ENCODE measurements around the gene BCL2L13. TPM values are rescaled to one million over a fixed set of nuclear protein-coding genes. Genes with fewer than 3 reads are reported as not detected.

The BCL2L13 gene
- total RNA-seq, 4 donors from 2014 or later: 15.3 to 35.3 (median 30.1) TPM

DNA sequence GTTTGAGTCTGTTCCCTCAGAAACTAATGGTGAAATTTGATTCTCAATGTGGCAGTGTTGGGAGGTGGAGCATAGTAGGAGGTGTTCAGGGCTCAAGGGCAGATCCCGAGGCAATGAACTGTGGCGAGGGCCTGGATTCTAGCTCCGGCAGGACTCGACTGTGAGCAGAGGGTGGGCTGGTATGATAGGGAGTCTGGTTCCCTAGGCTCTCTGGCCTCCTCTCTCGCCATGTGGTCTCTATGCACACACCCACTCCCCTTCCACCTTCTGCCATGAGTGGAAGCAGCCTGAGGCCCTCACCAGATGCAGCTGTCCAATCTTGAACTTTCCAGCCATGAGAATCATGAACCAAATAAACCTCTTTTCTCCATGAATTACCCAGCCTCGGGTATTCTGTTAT lies 42.3 kb upstream of the BCL2L13 start:
- Histone ChIP-seq H3K27me3 (no peaks in the 10 kb centered on the region), H3K9me3 (no peaks in the 10 kb centered on the region), H3K36me3 (no peaks in the 10 kb centered on the region), H3K4me3 (no peak overlapping the region), H3K27ac (no peak overlapping the region), H3K4me1 (peaks cover 0 to 4% of the 10 kb centered on the region in 2 donors)
- intact Hi-C loops (cut with DNase I; ENCODE audit: low total_unique reads): no loop called here
- DNase-seq: no peak
- no peak for TF ChIP-seq POLR2A (IDR thresholded peaks at IDR 0.05)
- TF ChIP-seq, protein P1, sequence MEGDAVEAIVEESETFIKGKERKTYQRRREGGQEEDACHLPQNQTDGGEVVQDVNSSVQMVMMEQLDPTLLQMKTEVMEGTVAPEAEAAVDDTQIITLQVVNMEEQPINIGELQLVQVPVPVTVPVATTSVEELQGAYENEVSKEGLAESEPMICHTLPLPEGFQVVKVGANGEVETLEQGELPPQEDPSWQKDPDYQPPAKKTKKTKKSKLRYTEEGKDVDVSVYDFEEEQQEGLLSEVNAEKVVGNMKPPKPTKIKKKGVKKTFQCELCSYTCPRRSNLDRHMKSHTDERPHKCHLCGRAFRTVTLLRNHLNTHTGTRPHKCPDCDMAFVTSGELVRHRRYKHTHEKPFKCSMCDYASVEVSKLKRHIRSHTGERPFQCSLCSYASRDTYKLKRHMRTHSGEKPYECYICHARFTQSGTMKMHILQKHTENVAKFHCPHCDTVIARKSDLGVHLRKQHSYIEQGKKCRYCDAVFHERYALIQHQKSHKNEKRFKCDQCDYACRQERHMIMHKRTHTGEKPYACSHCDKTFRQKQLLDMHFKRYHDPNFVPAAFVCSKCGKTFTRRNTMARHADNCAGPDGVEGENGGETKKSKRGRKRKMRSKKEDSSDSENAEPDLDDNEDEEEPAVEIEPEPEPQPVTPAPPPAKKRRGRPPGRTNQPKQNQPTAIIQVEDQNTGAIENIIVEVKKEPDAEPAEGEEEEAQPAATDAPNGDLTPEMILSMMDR (IDR thresholded peaks at IDR 0.05): no peak

DNA sequence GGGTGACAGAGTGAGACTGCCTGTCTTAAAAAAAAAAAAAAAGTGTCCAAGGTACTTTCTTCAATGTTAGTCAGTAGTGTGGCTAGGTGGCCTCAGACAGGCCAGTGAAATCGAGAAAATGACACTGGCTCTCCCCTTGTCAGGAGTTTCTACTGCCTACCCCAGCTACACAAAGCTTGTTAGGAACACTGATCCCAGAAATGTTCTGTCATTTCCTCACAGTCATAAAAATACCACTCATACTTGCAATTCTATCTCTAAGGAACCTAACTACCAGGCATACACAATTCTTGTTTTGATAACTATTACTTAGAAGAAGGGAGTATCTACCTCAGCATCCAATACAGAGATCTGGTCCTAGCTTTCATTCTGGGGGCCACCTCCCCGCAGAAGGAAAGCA lies 41.3 kb upstream of the BCL2L13 start:
- no peaks in the 10 kb centered on the region for H3K36me3 ChIP-seq
- no peaks in the 10 kb centered on the region for H3K27me3 ChIP-seq
- intact Hi-C loops (cut with DNase I; ENCODE audit: low total_unique reads): no loop called here
- no peak overlapping the region for H3K27ac ChIP-seq
- H3K9me3 ChIP-seq: no peaks in the 10 kb centered on the region
- TF ChIP-seq, protein P1 (IDR thresholded peaks at IDR 0.05): no peak
- no peak for TF ChIP-seq POLR2A (IDR thresholded peaks at IDR 0.05)
- no peak overlapping the region for H3K4me3 ChIP-seq
- no peak for DNase-seq
- H3K4me1 ChIP-seq: peaks cover 0 to 5% of the 10 kb centered on the region in 2 donors

DNA sequence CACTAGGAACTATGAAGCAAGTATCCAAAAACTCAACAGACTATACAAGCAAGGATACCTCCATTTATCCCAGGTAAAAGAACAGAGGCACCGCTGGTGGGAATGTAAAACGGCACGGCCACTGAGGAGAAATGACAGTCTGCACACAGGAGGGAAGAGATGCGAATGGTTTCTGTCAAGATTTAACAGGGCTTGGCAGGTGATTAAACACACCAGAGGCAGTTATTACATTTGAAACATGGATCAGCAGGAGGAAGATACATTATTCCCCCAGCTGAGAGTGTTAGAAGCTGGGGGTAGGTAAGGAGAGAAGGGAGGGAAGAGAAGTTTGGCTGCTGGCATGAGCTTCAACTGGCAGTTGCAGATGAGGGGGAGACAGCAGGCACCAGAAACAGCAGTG lies 40.2 kb upstream of the BCL2L13 start:
- TF ChIP-seq, protein P1 (IDR thresholded peaks at IDR 0.05): no peak
- no peak for TF ChIP-seq POLR2A (IDR thresholded peaks at IDR 0.05)
- DNase-seq: no peak
- Histone ChIP-seq H3K36me3 (no peaks in the 10 kb centered on the region), H3K9me3 (no peaks in the 10 kb centered on the region), H3K4me1 (peaks cover 0 to 5% of the 10 kb centered on the region in 2 donors), H3K4me3 (no peak overlapping the region), H3K27me3 (no peaks in the 10 kb centered on the region), H3K27ac (no peak overlapping the region)
- intact Hi-C loops (cut with DNase I; ENCODE audit: low total_unique reads): no loop called here

DNA sequence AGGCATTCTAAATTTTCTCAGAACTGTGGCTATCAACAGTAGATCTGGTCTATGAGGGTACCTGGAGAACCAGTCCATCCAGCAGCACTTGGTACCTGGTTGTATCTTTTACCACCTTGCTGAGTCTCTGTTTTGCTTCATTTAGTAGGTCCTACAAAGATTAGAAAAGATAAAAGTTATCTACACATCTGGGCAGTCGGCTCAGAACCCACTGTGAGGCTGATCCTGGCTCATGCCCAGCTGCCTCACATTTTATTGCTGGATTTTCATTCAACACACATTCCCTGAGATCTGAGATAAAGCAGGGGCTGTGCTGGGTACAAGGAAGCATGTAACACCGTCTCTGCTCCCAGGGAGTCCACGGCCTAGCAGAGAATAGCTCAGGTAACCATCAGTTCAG lies 37.5 kb upstream of the BCL2L13 start:
- TF ChIP-seq, protein P1 (IDR thresholded peaks at IDR 0.05): no peak
- TF ChIP-seq POLR2A (IDR thresholded peaks at IDR 0.05): no peak
- Histone ChIP-seq H3K4me3 (no peak overlapping the region), H3K9me3 (no peaks in the 10 kb centered on the region), H3K36me3 (no peaks in the 10 kb centered on the region), H3K27ac (no peak overlapping the region), H3K27me3 (no peaks in the 10 kb centered on the region), H3K4me1 (peaks cover 0 to 5% of the 10 kb centered on the region in 2 donors)
- intact Hi-C loops (cut with DNase I; ENCODE audit: low total_unique reads): no loop called here
- no peak for DNase-seq

DNA sequence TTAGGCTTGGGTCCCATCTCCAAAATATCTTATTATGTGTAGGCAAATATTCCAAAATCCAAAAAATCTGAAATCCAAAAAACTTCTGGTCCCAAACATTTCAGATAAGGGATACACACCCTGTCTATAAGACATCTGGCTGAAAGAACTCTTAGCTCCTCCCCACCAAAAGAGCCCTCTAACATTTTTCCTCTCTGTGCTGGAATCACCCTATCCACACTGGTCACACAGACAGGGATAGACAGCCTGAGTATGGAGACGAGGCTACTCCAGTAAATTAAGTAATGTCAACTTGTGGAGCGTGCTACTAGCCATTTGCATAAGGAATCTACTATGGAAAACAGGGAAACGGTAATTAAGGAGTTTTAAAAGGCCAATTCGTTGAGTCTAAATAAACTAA lies 34.9 kb upstream of the BCL2L13 start:
- no peak overlapping the region for H3K4me3 ChIP-seq
- TF ChIP-seq POLR2A (IDR thresholded peaks at IDR 0.05): no peak
- TF ChIP-seq, protein P1 (IDR thresholded peaks at IDR 0.05): no peak

More for the DNA sequence above, 34.9 kb upstream of the BCL2L13 start:
- no peak for DNase-seq
- Histone ChIP-seq H3K36me3 (no peaks in the 10 kb centered on the region), H3K4me1 (peaks cover 0 to 5% of the 10 kb centered on the region in 2 donors), H3K27me3 (no peaks in the 10 kb centered on the region), H3K9me3 (no peaks in the 10 kb centered on the region), H3K27ac (no peak overlapping the region)
- intact Hi-C loops (cut with DNase I; ENCODE audit: low total_unique reads): no loop called here

Data from uterus (tissue), 4 donors.